ENCODE data around the gene CCDC170. TPM values are rescaled to one million over a fixed set of nuclear protein-coding genes. Genes with fewer than 3 reads are reported as not detected.
"Not testable (repeated sequence)": the region's sequence is repeated elsewhere in the genome, so short reads cannot be mapped to it uniquely, and the experiment has no call there.

Gene CCDC170
- under 1 TPM in 2 of 5 donors, not detected in 3; 0.07 to 0.32 TPM for total RNA-seq
- total RNA-seq (2013): 0.17 TPM
- total RNA-seq: 0 to 0.45 (median 0) reads per million in 29 experiments

GRCh38 chr6:151493804-151494234 lies at the start of gene CCDC170:
Gene CCDC170 (plus strand): TSS chr6:151494017. CDS start chr6:151494129, 112 bp downstream.
- ATAC-seq (replicated peaks in 1 of 4) (peak in 2 of 4 experiments; percentile 30 to 48), DNase-seq (peak in 2 of 35 experiments; percentile 1 to 24)
- H3K4me3 ChIP-seq (ENCODE audit: control insufficient read depth in 1 of 2, extremely low read depth in 1 of 2, low read length in 1 of 2): peak within 1 kb of the TSS in 1 of 2 donors; percentile 72
- ChIA-PET CTCF (interaction anchor here in 1 of 2 donors (0.9 kb wide), 1 partner anchor 87 kb away, joined by 3 read pairs; no protein-coding TSS in a partner anchor), POLR2A (no interaction called here)
- no peaks in the 10 kb centered on the region for H3K36me3 Mint-ChIP-seq
- H3K27ac Mint-ChIP-seq: no peak within 1 kb of the TSS
- WGBS (ENCODE audit: insufficient coverage): 2% methylated on average over 58 of the region's 58 CpGs
- H3K4me1 Mint-ChIP-seq: peaks cover 8 to 24% (median 17%) of the 10 kb centered on the region in 3 donors
- no peaks in the 10 kb centered on the region for H3K9me3 ChIP-seq
- H3K4me1 ChIP-seq (ENCODE audit: control insufficient read depth in 1 of 2, extremely low read depth in 1 of 2, insufficient read depth in 2 of 2, low read length in 2 of 2): peaks cover 6 to 13% of the 10 kb centered on the region in 2 experiments
- H3K27ac ChIP-seq (ENCODE audit: low read length): no peak within 1 kb of the TSS
- H3K4me3 Mint-ChIP-seq: peak within 1 kb of the TSS; percentile 63 to 66 (median 64)
- H3K27me3 ChIP-seq (replicated peaks in 1 of 2; ENCODE audit: control insufficient read depth in 2 of 2, extremely low read depth in 1 of 2, insufficient read depth in 2 of 2, low read length in 1 of 2): peaks cover 7 to 25% of the 10 kb centered on the region in 2 experiments
- H3K36me3 ChIP-seq (ENCODE audit: control insufficient read depth in 2 of 2, extremely low read depth in 1 of 2, insufficient read depth in 1 of 2, low read length in 1 of 2): no peaks in the 10 kb centered on the region
- H3K9me3 Mint-ChIP-seq: no peaks in the 10 kb centered on the region
- H3K27me3 Mint-ChIP-seq: peaks cover 46% of the 10 kb centered on the region in 2 donors

GRCh38 chr6:151445482-151445881 lies 48.3 kb upstream of the CCDC170 start:
- WGBS (ENCODE audit: insufficient coverage): 60% methylated on average over 1 of the region's 5 CpGs
- H3K9me3 ChIP-seq: no peaks in the 10 kb centered on the region

GRCh38 chr6:151447237-151447636 lies 46.6 kb upstream of the CCDC170 start:
- POLR2A ChIA-PET: no interaction called here
- Mint-ChIP-seq H3K36me3 (peaks cover 11% of the 10 kb centered on the region), H3K9me3 (no peaks in the 10 kb centered on the region), H3K27me3 (peaks cover 0 to 1% of the 10 kb centered on the region in 2 donors), H3K4me3 (no peak overlapping the region), H3K4me1 (peaks cover 41 to 47% (median 47%) of the 10 kb centered on the region in 3 donors), H3K27ac (no peak overlapping the region)
- no peak for ATAC-seq (replicated peaks in 1 of 4)
- Histone ChIP-seq H3K9me3 (no peaks in the 10 kb centered on the region), H3K4me1 (ENCODE audit: control insufficient read depth in 1 of 2, extremely low read depth in 1 of 2, insufficient read depth in 2 of 2, low read length in 2 of 2) (peaks cover 3 to 4% of the 10 kb centered on the region in 2 experiments), H3K27ac (ENCODE audit: low read length) (no peak overlapping the region), H3K36me3 (ENCODE audit: control insufficient read depth in 2 of 2, extremely low read depth in 1 of 2, insufficient read depth in 1 of 2, low read length in 1 of 2) (peaks cover 0 to 11% of the 10 kb centered on the region in 2 donors), H3K4me3 (ENCODE audit: control insufficient read depth in 1 of 2, extremely low read depth in 1 of 2, low read length in 1 of 2) (no peak overlapping the region), H3K27me3 (replicated peaks in 1 of 2; ENCODE audit: control insufficient read depth in 2 of 2, extremely low read depth in 1 of 2, insufficient read depth in 2 of 2, low read length in 1 of 2) (no peaks in the 10 kb centered on the region)
- WGBS (ENCODE audit: insufficient coverage): 86% methylated on average over 1 of the region's 4 CpGs
- no peak for DNase-seq
- CTCF ChIA-PET: interaction anchor here (0.6 to 0.7 kb wide), 2 partner anchors 242 to 572 kb away, joined by 3 read pairs; no protein-coding TSS in a partner anchor

More at GRCh38 chr6:151445482-151445881, 48.3 kb upstream of the CCDC170 start:
- Histone ChIP-seq H3K27me3 (replicated peaks in 1 of 2; ENCODE audit: control insufficient read depth in 2 of 2, extremely low read depth in 1 of 2, insufficient read depth in 2 of 2, low read length in 1 of 2) (no peaks in the 10 kb centered on the region), H3K4me1 (ENCODE audit: control insufficient read depth in 1 of 2, extremely low read depth in 1 of 2, insufficient read depth in 2 of 2, low read length in 2 of 2) (peaks cover 5% of the 10 kb centered on the region in 2 experiments), H3K4me3 (ENCODE audit: control insufficient read depth in 1 of 2, extremely low read depth in 1 of 2, low read length in 1 of 2) (no peak overlapping the region), H3K36me3 (ENCODE audit: control insufficient read depth in 2 of 2, extremely low read depth in 1 of 2, insufficient read depth in 1 of 2, low read length in 1 of 2) (peaks cover 0 to 11% of the 10 kb centered on the region in 2 donors), H3K27ac (ENCODE audit: low read length) (no peak overlapping the region)
- ChIA-PET CTCF (interaction anchor here in 1 of 2 donors (0.6 to 1.5 kb wide), 2 partner anchors 40 to 865 kb away, joined by 3 to 7 read pairs; no protein-coding TSS in a partner anchor), POLR2A (interaction anchor here in 1 of 2 donors (0.7 kb wide), 1 partner anchor 32 kb away, joined by 3 read pairs; no protein-coding TSS in a partner anchor)
- no peaks in the 10 kb centered on the region for H3K9me3 Mint-ChIP-seq
- ATAC-seq (replicated peaks in 1 of 4): no peak
- no peaks in the 10 kb centered on the region for H3K27me3 Mint-ChIP-seq
- peaks cover 43 to 54% (median 48%) of the 10 kb centered on the region in 3 donors for H3K4me1 Mint-ChIP-seq
- DNase-seq: no peak
- H3K36me3 Mint-ChIP-seq: peaks cover 16% of the 10 kb centered on the region
- H3K4me3 Mint-ChIP-seq: no peak overlapping the region
- H3K27ac Mint-ChIP-seq: no peak overlapping the region

- no peak overlapping the region for H3K27ac Mint-ChIP-seq
- POLR2A ChIA-PET: no interaction called here
- CTCF ChIA-PET: interaction anchor here in 1 of 2 donors (0.7 kb wide), 1 partner anchor 43 kb away, joined by 3 read pairs; no protein-coding TSS in a partner anchor
Measured at GRCh38 chr6:151448623-151449022, 45.2 kb upstream of the CCDC170 start.

GRCh38 chr6:151450928-151451327 lies 42.9 kb upstream of the CCDC170 start:
- not testable (repeated sequence) for DNase-seq; H3K27ac ChIP-seq (ENCODE audit: low read length); H3K9me3 ChIP-seq; H3K36me3 ChIP-seq (ENCODE audit: control insufficient read depth in 2 of 2, extremely low read depth in 1 of 2, insufficient read depth in 1 of 2, low read length in 1 of 2); H3K27me3 ChIP-seq (replicated peaks in 1 of 2; ENCODE audit: control insufficient read depth in 2 of 2, extremely low read depth in 1 of 2, insufficient read depth in 2 of 2, low read length in 1 of 2); H3K27me3 Mint-ChIP-seq; H3K9me3 Mint-ChIP-seq; H3K36me3 Mint-ChIP-seq; ATAC-seq (replicated peaks in 1 of 4)
- POLR2A ChIA-PET: interaction anchor here in 1 of 2 donors (0.6 kb wide), 1 partner anchor 28 kb away, joined by 3 read pairs; no protein-coding TSS in a partner anchor
- Histone ChIP-seq H3K4me3 (ENCODE audit: control insufficient read depth in 1 of 2, extremely low read depth in 1 of 2, low read length in 1 of 2) (peak overlapping the region in 1 of 2 donors; percentile 65), H3K4me1 (ENCODE audit: control insufficient read depth in 1 of 2, extremely low read depth in 1 of 2, insufficient read depth in 2 of 2, low read length in 2 of 2) (peaks cover 6 to 22% of the 10 kb centered on the region in 2 experiments)
- Mint-ChIP-seq H3K4me3 (peak overlapping the region; percentile 91 to 96 (median 91)), H3K4me1 (peaks cover 50 to 56% (median 53%) of the 10 kb centered on the region in 3 donors), H3K27ac (peak overlapping the region in 1 of 2 donors; percentile 92)
- WGBS (ENCODE audit: insufficient coverage): 0% methylated on average over 1 of the region's 6 CpGs
- CTCF ChIA-PET: interaction anchor here (0.5 to 1.8 kb wide), 7 partner anchors 11 to 817 kb away, joined by 3 to 9 read pairs (median 5); no protein-coding TSS in a partner anchor

More at GRCh38 chr6:151448623-151449022, 45.2 kb upstream of the CCDC170 start:
- Histone ChIP-seq H3K9me3 (no peaks in the 10 kb centered on the region), H3K27ac (ENCODE audit: low read length) (no peak overlapping the region), H3K36me3 (ENCODE audit: control insufficient read depth in 2 of 2, extremely low read depth in 1 of 2, insufficient read depth in 1 of 2, low read length in 1 of 2) (peaks cover 0 to 9% of the 10 kb centered on the region in 2 donors), H3K27me3 (replicated peaks in 1 of 2; ENCODE audit: control insufficient read depth in 2 of 2, extremely low read depth in 1 of 2, insufficient read depth in 2 of 2, low read length in 1 of 2) (no peaks in the 10 kb centered on the region), H3K4me1 (ENCODE audit: control insufficient read depth in 1 of 2, extremely low read depth in 1 of 2, insufficient read depth in 2 of 2, low read length in 2 of 2) (peaks cover 6 to 12% of the 10 kb centered on the region in 2 experiments), H3K4me3 (ENCODE audit: control insufficient read depth in 1 of 2, extremely low read depth in 1 of 2, low read length in 1 of 2) (no peak overlapping the region)
- Mint-ChIP-seq H3K36me3 (peaks cover 8% of the 10 kb centered on the region), H3K4me1 (peaks cover 46 to 49% (median 48%) of the 10 kb centered on the region in 3 donors), H3K27me3 (peaks cover 0 to 3% of the 10 kb centered on the region in 2 donors), H3K9me3 (no peaks in the 10 kb centered on the region), H3K4me3 (no peak overlapping the region)
- WGBS (ENCODE audit: insufficient coverage): 95% methylated on average over 10 of the region's 12 CpGs
- ATAC-seq (replicated peaks in 1 of 4) (no peak), DNase-seq (no peak)

- peaks cover 50 to 56% (median 53%) of the 10 kb centered on the region in 3 donors for H3K4me1 Mint-ChIP-seq
- CTCF ChIA-PET: interaction anchor here (0.5 to 1.8 kb wide), 9 partner anchors 11 to 816 kb away, joined by 3 to 9 read pairs (median 5); no protein-coding TSS in a partner anchor
- peaks cover 7% of the 10 kb centered on the region for H3K36me3 Mint-ChIP-seq
- H3K27ac Mint-ChIP-seq: peak overlapping the region; percentile 92 to 94
- Histone ChIP-seq H3K4me3 (ENCODE audit: control insufficient read depth in 1 of 2, extremely low read depth in 1 of 2, low read length in 1 of 2) (peak overlapping the region; percentile 65 to 89), H3K36me3 (ENCODE audit: control insufficient read depth in 2 of 2, extremely low read depth in 1 of 2, insufficient read depth in 1 of 2, low read length in 1 of 2) (peaks cover under 1 to 3% of the 10 kb centered on the region in 2 donors), H3K27me3 (replicated peaks in 1 of 2; ENCODE audit: control insufficient read depth in 2 of 2, extremely low read depth in 1 of 2, insufficient read depth in 2 of 2, low read length in 1 of 2) (no peaks in the 10 kb centered on the region), H3K9me3 (no peaks in the 10 kb centered on the region), H3K27ac (ENCODE audit: low read length) (no peak overlapping the region), H3K4me1 (ENCODE audit: control insufficient read depth in 1 of 2, extremely low read depth in 1 of 2, insufficient read depth in 2 of 2, low read length in 2 of 2) (peaks cover 6 to 22% of the 10 kb centered on the region in 2 experiments)
- peaks cover 0 to 3% of the 10 kb centered on the region in 2 donors for H3K27me3 Mint-ChIP-seq
- H3K4me3 Mint-ChIP-seq: peak overlapping the region; percentile 91 to 96 (median 91)
- POLR2A ChIA-PET: interaction anchor here (0.5 to 1.1 kb wide), 3 partner anchors 9 to 62 kb away, joined by 3 to 4 read pairs (median 3); no protein-coding TSS in a partner anchor
- DNase-seq (no peak), ATAC-seq (replicated peaks in 1 of 4) (no peak)
- 2% methylated on average over 19 of the region's 22 CpGs for WGBS (ENCODE audit: insufficient coverage)
- H3K9me3 Mint-ChIP-seq: no peaks in the 10 kb centered on the region
Measured at GRCh38 chr6:151451417-151451949, 42.3 kb upstream of the CCDC170 start.

All from T-cell (primary cell).